K562 (cell line): Measurements from ENCODE around the gene PRR35. TPM values are rescaled to one million over a fixed set of nuclear protein-coding genes. Genes with fewer than 3 reads are reported as not detected.

ENCODE experiments used
- ATAC-seq: fragments of 200-7000 bp; cut with Tn5 transposase; 3 replicates; pipeline ENCODE4 v1.9.1; 2020; ENCODE audit warnings: moderate library complexity
- BruUV-seq: library from RNA; stranded (reverse); fragments of 400-500 nt; replicated peaks from 2 replicates; lab custom pipeline; 2021; lab: Mats Ljungman, UMichigan
- CTCF ChIA-PET: fragments of 300-600 bp; formaldehyde crosslinking; extraction: SDS; loops from one replicate; lab custom pipeline; 2021; ENCODE audit warnings: low intra/inter-chr PET ratio; lab: Yijun Ruan, JAX
- POLR2A ChIA-PET: fragments of 300-600, 350-650 bp; sonication (Branson Sonifier 250); formaldehyde crosslinking; extraction: SDS; loops from one replicate; lab custom pipeline; 2021; ENCODE audit warnings: antibody characterized with exemption, inconsistent platforms; lab: Yijun Ruan, JAX
- DNase-seq, 4 experiments: peaks; one replicate each; pipeline versions ENCODE4 v3.0.0 to v3.0.0-alpha.2; 2011 to 2018; ENCODE audit warnings: low spot score in 3 of 4, mixed read lengths in 3 of 4; ENCODE audit errors: extremely low read depth in 1 of 4
- FAIRE-seq: peaks from 2 replicates; lab custom pipeline; 2011; peaks lifted over from hg19 to GRCh38; lab: Jason Lieb, UNC
- H2AFZ ChIP-seq: 2 replicates; pipeline ENCODE4 v1.6.0; 2011; ENCODE audit warnings: low read depth, low read length, control low read depth, inconsistent platforms
- H3K27ac ChIP-seq: fragments of 200-600 bp; 3 replicates; pipeline ENCODE4 v1.8.0; 2011; ENCODE audit warnings: low read depth, mild to moderate bottlenecking, control low read depth, inconsistent platforms, low read length, moderate library complexity, mixed read lengths; ENCODE audit errors: extremely low read depth
- H3K27me3 ChIP-seq, 2 experiments: fragments of 300-600 bp in 1 of 2; 2 replicates in 1 of 2; 3 replicates in 1 of 2; pipeline versions ENCODE4 v1.6.0 to v1.8.0; 2011; ENCODE audit warnings: inconsistent platforms in 2 of 2, low read length in 2 of 2, mild to moderate bottlenecking in 1 of 2, mixed read lengths in 1 of 2, moderate library complexity in 1 of 2; ENCODE audit not compliant: control insufficient read depth in 2 of 2, insufficient read depth in 2 of 2
- H3K36me3 ChIP-seq: fragments of 300-600 bp; 3 replicates; pipeline ENCODE4 v1.8.0; 2011; ENCODE audit warnings: mild to moderate bottlenecking, low read length, inconsistent platforms; ENCODE audit not compliant: control insufficient read depth, insufficient read depth
- H3K4me1 ChIP-seq, 2 experiments: fragments of 200-600 bp in 1 of 2; replicated peaks in 1 of 2; 2 replicates in 1 of 2; 3 replicates in 1 of 2; pipeline versions ENCODE4 v1.5.1 to v1.8.0; 2011; ENCODE audit warnings: inconsistent platforms in 2 of 2, low read length in 2 of 2, mild to moderate bottlenecking in 1 of 2, mixed read lengths in 1 of 2, moderate library complexity in 1 of 2; ENCODE audit not compliant: control insufficient read depth in 2 of 2, insufficient read depth in 2 of 2
- H3K4me2 ChIP-seq: 2 replicates; pipeline ENCODE4 v1.6.1; 2011; ENCODE audit warnings: low read length, control low read depth, inconsistent platforms, mixed read lengths; ENCODE audit not compliant: insufficient read depth
- H3K4me3 ChIP-seq: fragments of 200-600 bp; sonication (generic), shearing (Covaris generic); 2 replicates; pipeline ENCODE4 v1.5.1; 2016; ENCODE audit warnings: control low read depth, inconsistent platforms
- H3K79me2 ChIP-seq: fragments of 200-600 bp; 3 replicates; pipeline ENCODE4 v1.8.0; 2011; ENCODE audit warnings: low read length, inconsistent platforms; ENCODE audit not compliant: control insufficient read depth, insufficient read depth
- H3K9ac ChIP-seq, 2 experiments: 2 replicates each; pipeline versions ENCODE4 v1.6.0 to v1.6.1; 2011; ENCODE audit warnings: low read depth in 2 of 2, low read length in 2 of 2, control low read depth in 1 of 2, inconsistent platforms in 1 of 2, mild to moderate bottlenecking in 1 of 2, mixed read lengths in 1 of 2; ENCODE audit not compliant: insufficient read depth in 1 of 2
- H3K9me1 ChIP-seq: one replicate; pipeline ENCODE4 v1.6.0; 2011; ENCODE audit warnings: inconsistent platforms, mild to moderate bottlenecking, low read length, moderate library complexity; ENCODE audit not compliant: control insufficient read depth, insufficient read depth
- H3K9me3 ChIP-seq: replicated peaks from 2 replicates; pipeline ENCODE4 v1.5.1; 2011; ENCODE audit warnings: low read depth, low read length, inconsistent platforms; ENCODE audit not compliant: control insufficient read depth, insufficient read depth
- H4K20me1 ChIP-seq: replicated peaks from 2 replicates; pipeline ENCODE4 v1.6.1; 2011; ENCODE audit warnings: low read length, inconsistent platforms, mixed read lengths; ENCODE audit not compliant: control insufficient read depth, insufficient read depth
- KDM5B ChIP-seq: fragments of 200-600 bp; sonication (generic); IDR thresholded peaks from 2 replicates; pipeline ENCODE4 v1.6.1; 2012; ENCODE audit warnings: low read depth, mild to moderate bottlenecking, moderate library complexity, low read length, control low read depth, inconsistent platforms; ENCODE audit not compliant: insufficient replicate concordance
- MEIS2 ChIP-seq: fragments of 450-650 bp; IDR thresholded peaks from 2 replicates; pipeline ENCODE4 v1.6.1; 2014; ENCODE audit warnings: mild to moderate bottlenecking; ENCODE audit not compliant: partially characterized antibody
- MTA3 ChIP-seq: fragments of 450-650 bp; formaldehyde crosslinking; IDR thresholded peaks from 2 replicates; pipeline ENCODE4 v1.6.1; 2017; ENCODE audit warnings: mild to moderate bottlenecking, borderline replicate concordance
- NFIC ChIP-seq: fragments of 450-650 bp; IDR thresholded peaks from 2 replicates; pipeline ENCODE4 v1.6.1; 2017; ENCODE audit warnings: mild to moderate bottlenecking, inconsistent platforms
- NFIX ChIP-seq: fragments of 250-450 bp; sonication (Bioruptor Pico); IDR thresholded peaks from 2 replicates; pipeline ENCODE4 v1.4.0; 2020; ENCODE audit warnings: low read depth, mild to moderate bottlenecking, moderate library complexity
- POLR2A ChIP-seq: fragments of 450-650 bp; conservative IDR thresholded peaks from 2 replicates; pipeline ENCODE4 v1.6.1; 2016
- POLR2AphosphoS2 ChIP-seq: IDR thresholded peaks from 2 replicates; pipeline ENCODE4 v1.6.1; 2012; ENCODE audit warnings: low read length, improper control_type of control experiment
- POLR2AphosphoS5 ChIP-seq: IDR thresholded peaks from 2 replicates; pipeline ENCODE4 v1.6.1; 2011; ENCODE audit warnings: mild to moderate bottlenecking, low read depth, low read length, moderate library complexity; ENCODE audit not compliant: control insufficient read depth, insufficient read depth
- POLR2G ChIP-seq: fragments of 200-400 bp; formaldehyde crosslinking; IDR thresholded peaks from 2 replicates; pipeline ENCODE4 v1.6.1; 2017; ENCODE audit warnings: low read depth, mild to moderate bottlenecking, antibody characterized with exemption, low read length, moderate library complexity
- SP1 ChIP-seq: sonication (generic); formaldehyde crosslinking; IDR thresholded peaks from 2 replicates; pipeline ENCODE4 v1.8.1; 2022; ENCODE audit warnings: mild to moderate bottlenecking, missing genetic modification reagents
- STAG1 ChIP-seq: sonication (generic); formaldehyde crosslinking; IDR thresholded peaks from 2 replicates; pipeline ENCODE4 v1.5.0; 2020; ENCODE audit warnings: missing genetic modification reagents, borderline replicate concordance
- SUPT5H ChIP-seq: fragments of 450-650 bp; IDR thresholded peaks from 2 replicates; pipeline ENCODE4 v1.6.1; 2016
- TOE1 ChIP-seq, 2 experiments: fragments of 450-650 bp in 1 of 2; sonication (generic) in 1 of 2; formaldehyde crosslinking in 1 of 2; IDR thresholded peaks; 2 replicates each; pipeline versions ENCODE4 v1.7.1 to v1.8.0; 2016 to 2022; ENCODE audit warnings: borderline replicate concordance in 2 of 2, mild to moderate bottlenecking in 2 of 2, antibody characterized with exemption in 1 of 2, inconsistent platforms in 1 of 2, low read depth in 1 of 2, missing genetic modification reagents in 1 of 2, moderate library complexity in 1 of 2
- ZC3H4 ChIP-seq: sonication (generic); formaldehyde crosslinking; IDR thresholded peaks from 2 replicates; pipeline ENCODE4 v1.9.0; 2021; ENCODE audit warnings: missing genetic modification reagents, borderline replicate concordance
- ZNF133 ChIP-seq: fragments of 250-450 bp; sonication (Bioruptor Pico); IDR thresholded peaks from 2 replicates; pipeline ENCODE4 v1.4.0; 2020; ENCODE audit warnings: mild to moderate bottlenecking
- ZNF436 ChIP-seq: fragments of 250-450, 450-650 bp; sonication (Bioruptor Pico); formaldehyde crosslinking; IDR thresholded peaks from 2 replicates; pipeline ENCODE4 v1.7.0; 2020; ENCODE audit warnings: mild to moderate bottlenecking
- ZNF668 ChIP-seq: fragments of 250-450 bp; sonication (Bioruptor Pico); IDR thresholded peaks from 2 replicates; pipeline ENCODE4 v1.8.0; 2022; ENCODE audit warnings: mild to moderate bottlenecking, inconsistent platforms
- WGBS: fragments of 100-300 bp; shearing (Covaris generic); methylation state at CpG from one replicate; pipeline ENCODE4 v1.1.6; 2016; ENCODE audit warnings: low coverage, mixed read lengths; ENCODE audit not compliant: insufficient coverage; ENCODE audit errors: missing lambda C conversion rate; 5-methylcytosine and 5-hydroxymethylcytosine counted together
- in situ Hi-C: fragments of 300-500 bp; cut with MboI; formaldehyde crosslinking; loops from 4 replicates; pipeline ENCODE4 v1.15.0; 2018; ENCODE audit warnings: inconsistent platforms, mixed read lengths
- intact Hi-C: fragments of 100-400 bp; cut with micrococcal nuclease; formaldehyde crosslinking; loops from 2 replicates; pipeline ENCODE4 v1.14.2; 2022
- polyA plus RNA-seq, 8 experiments: library from polyadenylated mRNA; depleted of rRNA in 4 of 8; stranded (reverse) in 5 of 8; unstranded in 3 of 8; fragments of >200 nt; fragmentation: Nextera tagmentation in 2 of 8; fragmentation: Illumina TruSeq in 1 of 8; extraction: Ambion mirVana in 2 of 8; extraction: Trizol in 1 of 8; gene quantifications; 2 replicates each; pipeline versions ENCODE4 v1.2.1 to v1.2.3, GENCODE V29; 2011 to 2014; ENCODE audit warnings: inconsistent platforms in 1 of 8, missing spikeins in 1 of 8
- total RNA-seq, 7 experiments: library from RNA; depleted of rRNA in 6 of 7; stranded (reverse); fragments of >200 nt in 6 of 7; fragmentation: Illumina TruSeq in 2 of 7; extraction: Trizol in 2 of 7; gene quantifications; 2 replicates each; pipeline versions ENCODE4 v1.2.1 to v1.2.3, GENCODE V29; 2011 to 2021; ENCODE audit warnings: low replicate concordance in 1 of 7

PRR35 gene
- total and polyA plus RNA-seq, 9 of the 15 experiments (the other 6 are each of a cell fraction or from before 2014, with no cell fraction given): 0.17 to 0.45 (median 0.21) TPM; not detected in 5

DNA sequence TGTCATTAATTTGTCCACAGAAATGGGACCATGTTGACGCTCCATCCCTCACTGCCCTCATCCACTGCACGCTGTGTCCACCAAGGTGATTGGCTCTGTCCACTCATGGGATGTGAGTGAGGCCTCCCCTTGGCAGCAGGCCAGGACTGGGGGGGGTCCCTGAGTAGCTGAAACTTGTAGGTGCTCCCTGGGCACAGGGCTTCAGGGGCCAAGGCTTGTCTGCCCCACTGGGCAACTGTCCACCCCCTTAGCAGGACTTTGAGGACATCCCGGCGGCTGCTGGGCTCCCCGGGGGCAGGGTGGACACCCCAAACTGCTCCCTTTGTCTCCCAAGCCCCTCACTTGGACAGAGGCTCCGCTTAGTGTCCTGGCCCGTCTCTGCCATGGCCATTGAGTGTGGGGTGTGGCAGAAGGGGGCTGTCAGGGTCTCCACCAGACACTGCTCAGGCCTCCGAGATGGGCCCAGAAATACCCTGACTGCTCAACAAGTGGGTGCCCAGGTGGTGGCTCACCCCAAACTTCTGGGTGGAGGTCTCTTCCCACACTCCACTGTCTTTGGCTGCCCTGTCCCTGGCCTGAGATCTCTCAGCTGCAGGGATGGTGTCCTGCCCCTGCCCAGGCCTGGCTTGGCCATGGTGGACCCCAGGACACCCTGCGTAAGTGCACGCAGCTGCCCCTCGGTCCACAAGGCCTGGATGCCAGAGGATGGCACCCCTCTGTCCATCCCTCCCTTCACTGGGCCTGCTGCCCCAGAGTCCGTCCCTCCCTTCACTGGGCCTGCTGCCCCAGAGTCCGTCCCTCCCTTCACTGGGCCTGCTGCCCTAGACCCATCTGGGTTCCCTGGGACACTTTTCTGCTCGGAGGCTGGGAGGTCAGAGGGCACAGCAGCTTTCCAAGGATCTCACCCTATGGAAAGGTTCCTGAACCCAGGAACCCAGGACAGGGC, 26.7 kb downstream of the PRR35 start:
- Histone ChIP-seq H3K9me3 (no peaks in the 10 kb centered on the region), H2AFZ (no peak overlapping the region), H3K9me1 (peaks cover 8% of the 10 kb centered on the region), H3K79me2 (peaks cover 40% of the 10 kb centered on the region), H3K4me2 (peak overlapping the region; percentile 12), H3K27me3 (no peaks in the 10 kb centered on the region), H4K20me1 (peaks cover 17% of the 10 kb centered on the region), H3K4me3 (no peak overlapping the region), H3K27ac (0 out of 3 replicates have a peak overlapping the region, but pooled peaks have one; percentile 91), H3K4me1 (peaks cover 18 to 80% of the 10 kb centered on the region in 2 experiments; a peak in 4 of 5 replicates), H3K9ac (peak overlapping the region; percentile 82 to 88; a peak in 3 of 4 replicates), H3K36me3 (peaks cover 7% of the 10 kb centered on the region; the same call in 1 of the 3 replicates)
- ChIA-PET CTCF (no interaction called here), POLR2A (interaction anchor here (0.6 to 1.5 kb wide), 7 partner anchors 8 to 149 kb away, joined by 3 to 6 read pairs (median 3); partner anchors contain the start of gene METTL26)
- FAIRE-seq: no peak
- BruUV-seq: no TSS peak
- 80% methylated on average over 14 of the region's 14 CpGs for WGBS
- in situ Hi-C loops: no loop called here
- no peak for ATAC-seq
- TF ChIP-seq POLR2A: peak; percentile 49
- no peak for TF ChIP-seq ZNF436 (CRISPR knock-in tag)
- TF ChIP-seq KDM5B: peak; percentile 34
- peak; percentile 58 for TF ChIP-seq SUPT5H
- no peak for TF ChIP-seq ZNF668 (CRISPR knock-in tag)
- peak; percentile 25; the same call in 1 of the 2 replicates for TF ChIP-seq ZC3H4 (CRISPR knock-in tag)
- TF ChIP-seq SP1 (CRISPR knock-in tag): peak; percentile 35; the same call in 1 of the 2 replicates
- no peak for TF ChIP-seq TOE1 (IDR thresholded peaks at IDR 0.05; ENCODE audit: borderline replicate concordance)
- TF ChIP-seq TOE1 (CRISPR knock-in tag; IDR thresholded peaks at IDR 0.05; ENCODE audit: borderline replicate concordance, low read depth): peak; percentile 66; the same call in 1 of the 2 replicates
- peak; percentile 31; the same call in 1 of the 2 replicates for TF ChIP-seq NFIX (CRISPR knock-in tag)
- TF ChIP-seq POLR2AphosphoS2: peak; percentile 85
- 0 out of 2 replicates have a peak, but pooled peaks have one; percentile 33 for TF ChIP-seq MTA3
- TF ChIP-seq POLR2AphosphoS5: peak; percentile 54; the same call in 1 of the 2 replicates
- TF ChIP-seq STAG1: 0 out of 2 replicates have a peak, but pooled peaks have one; percentile 4
- TF ChIP-seq POLR2G: peak; percentile 75
- TF ChIP-seq MEIS2: no peak
- no peak for TF ChIP-seq ZNF133
- TF ChIP-seq NFIC: peak; percentile 94
- DNase-seq: no peak
- intact Hi-C loops: no loop called here
